T-cell (primary cell): ENCODE data around the gene MEAF6. TPM values are rescaled to one million over a fixed set of nuclear protein-coding genes. Genes with fewer than 3 reads are reported as not detected.

Source experiments
- ATAC-seq, 4 experiments: fragments of 200-7000 bp in 3 of 4; fragments of 150-1000 bp in 1 of 4; cut with Tn5 transposase; replicated peaks in 1 of 4; 1 replicate in 3 of 4; 2 replicates in 1 of 4; pipeline ENCODE4 v1.10.0; 2021; ENCODE audit warnings: moderate library complexity in 3 of 4, mild to moderate bottlenecking in 2 of 4, moderate number of reproducible peaks in 1 of 4
- CTCF ChIA-PET, 2 donors: fragments of 300-600 bp; sonication (Branson Sonifier 250); formaldehyde crosslinking; loops; one replicate each; lab custom pipeline; 2022; ENCODE audit warnings: antibody characterized with exemption in 2 of 2; lab: Charles Lee
- POLR2A ChIA-PET, 2 donors: fragments of 300-600 bp; sonication (Branson Sonifier 250); formaldehyde crosslinking; loops; one replicate each; lab custom pipeline; 2022; ENCODE audit warnings: antibody characterized with exemption in 2 of 2; lab: Charles Lee
- DNase-seq, 35 experiments: peaks; one replicate each; pipeline versions ENCODE4 v3.0.0 to v3.0.0-alpha.2; 2013 to 2023
- H3K27ac ChIP-seq: one replicate; pipeline ENCODE4 v1.5.1; 2013; ENCODE audit warnings: low read length
- H3K27me3 ChIP-seq, 2 experiments: replicated peaks in 1 of 2; 1 replicate in 1 of 2; 2 replicates in 1 of 2; pipeline versions ENCODE4 v1.6.1 to v1.7.0; 2013; ENCODE audit warnings: low read length in 1 of 2, mixed read lengths in 1 of 2; ENCODE audit not compliant: control insufficient read depth in 2 of 2, insufficient read depth in 2 of 2; ENCODE audit errors: extremely low read depth in 1 of 2
- H3K36me3 ChIP-seq, 2 donors: 1 replicate in 1 of 2; 2 replicates in 1 of 2; pipeline versions ENCODE4 v1.6.1 to v1.7.0; 2013; ENCODE audit warnings: low read length in 1 of 2; ENCODE audit not compliant: control insufficient read depth in 2 of 2, insufficient read depth in 1 of 2; ENCODE audit errors: extremely low read depth in 1 of 2
- H3K4me1 ChIP-seq, 2 experiments: 1 replicate in 1 of 2; 2 replicates in 1 of 2; pipeline versions ENCODE4 v1.6.1 to v1.7.0; 2013; ENCODE audit warnings: low read length in 2 of 2, mixed read lengths in 1 of 2; ENCODE audit not compliant: insufficient read depth in 2 of 2, control insufficient read depth in 1 of 2; ENCODE audit errors: extremely low read depth in 1 of 2
- H3K4me3 ChIP-seq, 2 donors: 1 replicate in 1 of 2; 2 replicates in 1 of 2; pipeline versions ENCODE4 v1.5.1 to v1.7.0; 2013; ENCODE audit warnings: mild to moderate bottlenecking in 2 of 2, low read length in 1 of 2, moderate library complexity in 1 of 2; ENCODE audit not compliant: control insufficient read depth in 1 of 2; ENCODE audit errors: extremely low read depth in 1 of 2
- H3K9me3 ChIP-seq: 2 replicates; pipeline ENCODE4 v1.7.0; 2013
- H3K27ac Mint-ChIP-seq, 2 donors: one replicate each; pipeline ENCODE4 v1.8.0; 2020 to 2021; ENCODE audit warnings: mild to moderate bottlenecking in 2 of 2, mixed read lengths in 2 of 2
- H3K27me3 Mint-ChIP-seq, 2 donors: one replicate each; pipeline ENCODE4 v1.8.0; 2021 to 2022; ENCODE audit warnings: mixed read lengths in 2 of 2
- H3K36me3 Mint-ChIP-seq: one replicate; pipeline ENCODE4 v1.8.0; 2021; ENCODE audit warnings: mixed read lengths
- H3K4me1 Mint-ChIP-seq, 3 donors: one replicate each; pipeline ENCODE4 v1.8.0; 2020 to 2022; ENCODE audit warnings: mixed read lengths in 3 of 3, mild to moderate bottlenecking in 1 of 3
- H3K4me3 Mint-ChIP-seq, 3 donors: one replicate each; pipeline ENCODE4 v1.8.0; 2020 to 2022; ENCODE audit warnings: mild to moderate bottlenecking in 3 of 3, mixed read lengths in 3 of 3, moderate library complexity in 3 of 3
- H3K9me3 Mint-ChIP-seq, 3 donors: one replicate each; pipeline ENCODE4 v1.8.0; 2020 to 2022; ENCODE audit warnings: mixed read lengths in 3 of 3
- WGBS: methylation state at CpG from one replicate; pipeline ENCODE4 v1.1.5; 2013; ENCODE audit warnings: missing lambda C conversion rate; ENCODE audit not compliant: insufficient coverage; 5-methylcytosine and 5-hydroxymethylcytosine counted together
- total RNA-seq, 35 experiments: library from RNA in 6 of 35; stranded (reverse) in 6 of 35; fragments of 120-200 nt in 1 of 35; gene quantifications; one replicate each; pipeline versions ENCODE4 v1.2.1 to v1.2.4 and lab custom pipeline; 2013 to 2026

Gene MEAF6
- total RNA-seq, 5 donors from 2014 or later (not counting 1 experiment from before 2014, with no cell fraction given): 54.0 to 86.3 (median 84.9) TPM

GRCh38 chr1:37487619-37487984 is 27.0 kb downstream of the MEAF6 start:
- Mint-ChIP-seq H3K4me1 (peaks cover 12 to 23% (median 15%) of the 10 kb centered on the region in 3 donors), H3K27me3 (no peaks in the 10 kb centered on the region), H3K9me3 (no peaks in the 10 kb centered on the region), H3K4me3 (peak overlapping the region in 1 of 3 donors; percentile 15), H3K27ac (peak overlapping the region; percentile 84 to 86), H3K36me3 (peaks cover 18% of the 10 kb centered on the region)
- H3K27me3 ChIP-seq: no peaks in the 10 kb centered on the region
- no peak overlapping the region for H3K27ac ChIP-seq
- no peak for DNase-seq
- POLR2A ChIA-PET: interaction anchor here (0.7 to 1.3 kb wide), 5 partner anchors 9 to 1194 kb away, joined by 3 to 6 read pairs (median 4); no protein-coding TSS in a partner anchor
- no CpG with 5 or more reads among the region's 5 CpGs for WGBS
- peaks cover 5 to 13% of the 10 kb centered on the region in 2 experiments for H3K4me1 ChIP-seq
- peaks cover 17 to 59% of the 10 kb centered on the region in 2 donors for H3K36me3 ChIP-seq
- CTCF ChIA-PET: interaction anchor here (0.7 to 3.1 kb wide), 20 partner anchors 9 to 201 kb away, joined by 3 to 35 read pairs (median 8); partner anchors contain the start of genes MEAF6 (in 1 of the 2) and ZC3H12A (in 1 of the 2)
- no peaks in the 10 kb centered on the region for H3K9me3 ChIP-seq
- ATAC-seq: no peak
- no peak overlapping the region for H3K4me3 ChIP-seq

- Histone ChIP-seq H3K27me3 (no peaks in the 10 kb centered on the region), H3K4me3 (no peak overlapping the region), H3K27ac (peak overlapping the region; percentile 36), H3K36me3 (peaks cover 18 to 62% of the 10 kb centered on the region in 2 donors), H3K4me1 (peaks cover 5 to 13% of the 10 kb centered on the region in 2 experiments), H3K9me3 (no peaks in the 10 kb centered on the region)
- no peaks in the 10 kb centered on the region for H3K9me3 Mint-ChIP-seq
- ChIA-PET CTCF (interaction anchor here (0.6 to 3.1 kb wide), 24 partner anchors 8 to 202 kb away, joined by 3 to 35 read pairs (median 6); partner anchors contain the start of genes MEAF6 (in 1 of the 2) and ZC3H12A (in 1 of the 2)), POLR2A (interaction anchor here (0.6 to 1.3 kb wide), 8 partner anchors 8 to 1193 kb away, joined by 3 to 8 read pairs (median 4); no protein-coding TSS in a partner anchor)
- H3K27me3 Mint-ChIP-seq: no peaks in the 10 kb centered on the region
- WGBS: 0% methylated on average over 5 of the region's 10 CpGs
- peaks cover 18 to 28% (median 18%) of the 10 kb centered on the region in 3 donors for H3K4me1 Mint-ChIP-seq
- DNase-seq (peak; percentile 31 to 89 (median 71)), ATAC-seq (peak; percentile 56 to 84 (median 71))
- peaks cover 20% of the 10 kb centered on the region for H3K36me3 Mint-ChIP-seq
- peak overlapping the region; percentile 84 to 86 for H3K27ac Mint-ChIP-seq
- H3K4me3 Mint-ChIP-seq: peak overlapping the region in 1 of 3 donors; percentile 15
Observed at GRCh38 chr1:37486680-37487618, 27.6 kb downstream of the MEAF6 start.

- peaks cover 5 to 22% of the 10 kb centered on the region in 2 experiments for H3K4me1 ChIP-seq
- peak overlapping the region; percentile 84 to 86 for H3K27ac Mint-ChIP-seq
- H3K36me3 Mint-ChIP-seq: peaks cover 26% of the 10 kb centered on the region
- H3K27me3 Mint-ChIP-seq: no peaks in the 10 kb centered on the region
- no peak for ATAC-seq
- H3K4me3 ChIP-seq: no peak overlapping the region
- ChIA-PET POLR2A (interaction anchor here (0.8 to 1.5 kb wide), 4 partner anchors 11 to 32 kb away, joined by 3 to 6 read pairs (median 3); no protein-coding TSS in a partner anchor), CTCF (interaction anchor here (0.8 to 3.1 kb wide), 11 partner anchors 9 to 203 kb away, joined by 3 to 35 read pairs (median 9); partner anchors contain the start of genes MEAF6 (in 1 of the 2) and ZC3H12A (in 1 of the 2))
- H3K27ac ChIP-seq: peak overlapping the region; percentile 36
- WGBS: no CpG with 5 or more reads among the region's 6 CpGs
- no peaks in the 10 kb centered on the region for H3K9me3 ChIP-seq
- no peak overlapping the region for H3K4me3 Mint-ChIP-seq
- H3K4me1 Mint-ChIP-seq: peaks cover 26 to 35% (median 27%) of the 10 kb centered on the region in 3 donors
- peak in 1 of 35 experiments; percentile 16 for DNase-seq
- peaks cover 19 to 63% of the 10 kb centered on the region in 2 donors for H3K36me3 ChIP-seq
- no peaks in the 10 kb centered on the region for H3K9me3 Mint-ChIP-seq
- no peaks in the 10 kb centered on the region for H3K27me3 ChIP-seq
Observed at GRCh38 chr1:37485902-37486679, 28.5 kb downstream of the MEAF6 start.

- Mint-ChIP-seq H3K27me3 (no peaks in the 10 kb centered on the region), H3K9me3 (no peaks in the 10 kb centered on the region), H3K36me3 (peaks cover 21% of the 10 kb centered on the region), H3K4me3 (peak overlapping the region in 1 of 3 donors; percentile 13), H3K27ac (peak overlapping the region; percentile 58 to 84), H3K4me1 (peaks cover 39 to 43% (median 39%) of the 10 kb centered on the region in 3 donors)
- Histone ChIP-seq H3K4me3 (no peak overlapping the region), H3K27me3 (no peaks in the 10 kb centered on the region), H3K9me3 (no peaks in the 10 kb centered on the region), H3K27ac (no peak overlapping the region), H3K4me1 (peaks cover 7 to 38% of the 10 kb centered on the region in 2 experiments), H3K36me3 (peaks cover 16 to 64% of the 10 kb centered on the region in 2 donors)
- CTCF ChIA-PET: interaction anchor here (0.6 to 1.7 kb wide), 3 partner anchors 9 to 119 kb away, joined by 3 to 4 read pairs (median 4); no protein-coding TSS in a partner anchor
- ATAC-seq (no peak), DNase-seq (peak in 2 of 35 experiments; percentile 6 to 11)
- POLR2A ChIA-PET: interaction anchor here in 1 of 2 donors (1.5 kb wide), 1 partner anchor 9 kb away, joined by 6 read pairs; no protein-coding TSS in a partner anchor
- no CpG with 5 or more reads among the region's 7 CpGs for WGBS
Observed at GRCh38 chr1:37484325-37485051, 30.1 kb downstream of the MEAF6 start.

- peaks cover 16 to 59% of the 10 kb centered on the region in 2 donors for H3K36me3 ChIP-seq
Observed at GRCh38 chr1:37483785-37484184, 30.8 kb downstream of the MEAF6 start.

More at GRCh38 chr1:37483785-37484184, 30.8 kb downstream of the MEAF6 start:
- H3K4me3 ChIP-seq: no peak overlapping the region
- WGBS: 86% methylated on average over 10 of the region's 15 CpGs
- Mint-ChIP-seq H3K4me1 (peaks cover 44 to 47% (median 46%) of the 10 kb centered on the region in 3 donors), H3K9me3 (no peaks in the 10 kb centered on the region), H3K27me3 (no peaks in the 10 kb centered on the region), H3K36me3 (peaks cover 27% of the 10 kb centered on the region), H3K4me3 (no peak overlapping the region), H3K27ac (peak overlapping the region in 1 of 2 donors; percentile 84)
- H3K4me1 ChIP-seq: peaks cover 10 to 45% of the 10 kb centered on the region in 2 experiments
- ATAC-seq: no peak
- H3K27me3 ChIP-seq: no peaks in the 10 kb centered on the region
- ChIA-PET CTCF (interaction anchor here (1.1 to 1.7 kb wide), 2 partner anchors 25 to 208 kb away, joined by 3 to 4 read pairs; partner anchors contain the start of gene CDCA8 (in 1 of the 2)), POLR2A (no interaction called here)
- no peak overlapping the region for H3K27ac ChIP-seq
- H3K9me3 ChIP-seq: no peaks in the 10 kb centered on the region
- DNase-seq: peak in 1 of 35 experiments; percentile 16
